ENCODE measurements around the gene DCST1.

Gene DCST1

DNA sequence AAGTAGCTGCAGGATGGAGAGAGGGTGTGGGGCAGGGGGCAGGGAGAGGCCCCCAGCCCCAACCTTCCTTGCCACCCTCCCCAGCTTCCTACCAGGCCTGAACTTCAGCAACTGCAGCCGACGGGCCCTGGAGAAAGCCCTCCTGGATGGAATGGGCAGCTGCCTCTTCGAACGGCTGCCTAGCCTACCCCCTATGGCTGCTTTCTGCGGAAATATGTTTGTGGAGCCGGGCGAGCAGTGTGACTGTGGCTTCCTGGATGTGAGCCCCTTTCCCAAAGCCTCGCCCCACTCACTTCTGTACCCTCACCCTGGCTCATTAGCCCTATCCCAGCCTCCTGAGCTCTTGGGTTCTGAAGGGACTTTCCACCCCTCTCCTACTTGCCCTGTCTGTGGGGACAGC, 23.5 kb downstream of the DCST1 start:
- no peak for DNase-seq

- peak; percentile 21 for DNase-seq
Measured at GRCh38 chr1:155057788-155058211, 24.2 kb downstream of the DCST1 start.

- no peak for DNase-seq
Measured at GRCh38 chr1:155060736-155061135, 27.1 kb downstream of the DCST1 start.

DNA sequence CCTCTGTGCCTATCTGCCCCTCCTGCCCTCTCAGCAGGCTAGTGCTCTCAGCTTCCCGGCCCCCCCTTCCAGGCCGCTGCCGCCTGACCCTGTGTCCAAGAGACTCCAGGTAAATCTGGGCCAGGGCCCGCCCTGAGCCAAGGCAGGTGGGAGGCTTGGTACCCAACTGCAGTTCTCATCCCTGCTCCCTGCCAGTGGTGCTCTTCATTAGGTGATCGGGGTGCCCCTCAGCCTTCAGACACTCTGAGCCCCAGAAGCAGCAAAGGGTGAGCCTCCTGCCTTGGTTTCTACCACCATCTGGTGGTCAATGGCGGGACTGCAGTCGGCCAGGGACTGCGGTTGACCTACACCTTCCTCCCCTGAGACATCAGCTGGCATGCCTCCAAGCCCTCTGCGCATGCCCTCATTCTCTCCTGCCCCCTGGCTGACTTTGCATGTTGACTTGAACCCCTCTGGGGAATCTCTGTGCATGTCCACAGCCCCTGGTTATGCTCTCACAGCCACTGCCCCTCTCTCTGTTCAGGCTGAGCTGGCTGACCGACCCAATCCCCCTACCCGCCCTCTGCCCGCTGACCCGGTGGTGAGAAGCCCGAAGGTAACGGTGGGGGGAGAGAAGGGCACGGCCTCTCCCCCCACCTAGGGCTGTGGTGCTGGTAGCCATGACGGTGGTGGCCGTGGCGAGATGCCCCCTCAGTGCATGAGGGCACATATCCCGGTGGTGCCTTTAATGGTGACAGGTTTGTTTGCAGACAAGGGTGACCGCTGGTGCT, 27.9 kb downstream of the DCST1 start:
- peak; percentile 96 for DNase-seq

DNA sequence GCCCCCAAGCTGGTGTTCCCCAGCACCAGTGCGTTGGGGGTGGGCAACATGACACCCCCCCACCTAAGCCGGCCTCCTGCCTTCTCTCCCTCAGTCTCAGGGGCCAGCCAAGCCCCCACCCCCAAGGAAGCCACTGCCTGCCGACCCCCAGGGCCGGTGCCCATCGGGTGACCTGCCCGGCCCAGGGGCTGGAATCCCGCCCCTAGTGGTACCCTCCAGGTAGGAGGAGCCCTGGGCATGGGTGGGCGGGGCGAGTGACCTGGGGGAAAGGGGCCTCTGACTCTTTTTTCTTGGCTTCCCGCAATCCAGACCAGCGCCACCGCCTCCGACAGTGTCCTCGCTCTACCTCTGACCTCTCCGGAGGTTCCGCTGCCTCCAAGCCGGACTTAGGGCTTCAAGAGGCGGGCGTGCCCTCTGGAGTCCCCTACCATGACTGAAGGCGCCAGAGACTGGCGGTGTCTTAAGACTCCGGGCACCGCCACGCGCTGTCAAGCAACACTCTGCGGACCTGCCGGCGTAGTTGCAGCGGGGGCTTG, 28.6 kb downstream of the DCST1 start:
- peak; percentile 78 for DNase-seq

- DNase-seq: peak; percentile 90
Measured at GRCh38 chr1:155062702-155063411, 29.2 kb downstream of the DCST1 start.

- DNase-seq: peak; percentile 89
Measured at GRCh38 chr1:155063550-155064110, 30.0 kb downstream of the DCST1 start, which contains the start of gene EFNA4. EFNA4 (plus strand) TSS chr1:155063740; CDS start chr1:155063824, 84 bp downstream.

DNA sequence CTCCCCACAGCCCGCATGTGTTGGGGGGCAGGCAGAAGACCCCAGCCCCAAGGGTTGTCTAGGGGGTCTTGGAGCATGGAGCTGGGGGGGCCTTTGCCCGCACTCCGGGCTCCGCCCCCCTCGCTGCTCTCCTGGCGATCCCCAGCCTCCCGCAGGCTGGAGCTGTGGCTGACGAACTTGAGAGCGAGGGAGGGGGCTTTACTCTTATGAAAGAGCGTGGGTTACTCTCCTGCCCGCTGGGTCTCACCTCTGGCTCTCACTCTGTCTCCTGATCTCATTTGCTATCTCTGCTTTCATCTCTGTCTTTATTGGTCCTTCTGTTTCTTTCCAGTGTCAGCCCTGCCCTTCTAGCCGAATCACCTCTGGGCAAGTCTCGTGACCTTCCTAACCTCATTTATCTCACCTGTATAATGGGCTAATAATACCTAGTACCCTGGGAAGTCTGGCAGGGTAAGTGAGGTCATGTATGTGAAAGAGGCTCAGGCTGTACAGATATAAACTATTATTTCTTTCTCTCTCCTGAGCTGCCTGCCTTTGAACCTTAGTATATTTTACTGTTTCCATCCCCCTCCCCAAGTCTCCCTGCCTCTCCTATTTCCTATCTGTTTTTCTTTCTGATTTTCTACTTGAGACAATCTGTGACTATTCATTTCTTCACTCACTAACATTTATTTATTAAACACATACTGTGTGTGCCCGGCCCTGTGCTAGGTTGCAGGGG, 30.6 kb downstream of the DCST1 start:
- DNase-seq: peak; percentile 84

DNA sequence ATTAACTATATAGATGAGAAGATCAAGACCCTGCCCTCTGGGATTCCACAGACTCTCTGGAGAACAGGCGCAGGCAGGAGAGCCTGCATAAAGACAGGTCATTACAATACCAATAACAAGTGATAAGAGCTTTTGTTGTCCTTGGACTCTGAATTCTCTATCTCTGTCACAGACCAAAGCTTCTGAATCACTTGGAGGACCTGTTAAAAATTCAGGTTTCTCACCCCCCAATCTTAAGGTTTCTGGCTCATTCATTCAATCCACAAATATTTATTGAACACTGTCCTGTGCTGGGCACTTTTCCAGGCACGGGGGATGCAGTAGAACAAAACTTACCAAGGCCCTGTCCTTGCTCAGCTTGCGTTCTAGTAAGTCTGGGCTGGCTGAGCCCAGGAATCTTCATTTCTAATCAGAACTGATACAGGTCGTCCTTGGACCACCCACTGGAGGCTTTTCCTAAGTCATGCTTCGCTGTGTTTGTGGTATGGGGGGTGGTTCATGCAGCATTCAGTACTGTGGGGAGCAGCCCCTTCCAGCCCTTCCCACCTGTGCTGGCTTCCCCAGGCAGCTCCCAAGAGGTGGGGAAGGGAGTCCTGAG, 31.3 kb downstream of the DCST1 start:
- no peak for DNase-seq

DNA sequence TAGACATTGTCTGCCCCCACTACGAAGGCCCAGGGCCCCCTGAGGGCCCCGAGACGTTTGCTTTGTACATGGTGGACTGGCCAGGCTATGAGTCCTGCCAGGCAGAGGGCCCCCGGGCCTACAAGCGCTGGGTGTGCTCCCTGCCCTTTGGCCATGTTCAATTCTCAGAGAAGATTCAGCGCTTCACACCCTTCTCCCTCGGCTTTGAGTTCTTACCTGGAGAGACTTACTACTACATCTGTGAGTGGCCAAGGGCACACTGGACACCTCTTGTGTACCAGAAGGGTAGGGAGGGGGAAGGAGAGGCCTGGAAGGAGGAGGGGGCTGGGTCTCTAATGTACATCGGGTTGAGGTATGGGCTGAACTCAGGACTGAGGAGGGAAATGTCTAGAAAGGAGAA, 33.2 kb downstream of the DCST1 start:
- DNase-seq: no peak

DNA sequence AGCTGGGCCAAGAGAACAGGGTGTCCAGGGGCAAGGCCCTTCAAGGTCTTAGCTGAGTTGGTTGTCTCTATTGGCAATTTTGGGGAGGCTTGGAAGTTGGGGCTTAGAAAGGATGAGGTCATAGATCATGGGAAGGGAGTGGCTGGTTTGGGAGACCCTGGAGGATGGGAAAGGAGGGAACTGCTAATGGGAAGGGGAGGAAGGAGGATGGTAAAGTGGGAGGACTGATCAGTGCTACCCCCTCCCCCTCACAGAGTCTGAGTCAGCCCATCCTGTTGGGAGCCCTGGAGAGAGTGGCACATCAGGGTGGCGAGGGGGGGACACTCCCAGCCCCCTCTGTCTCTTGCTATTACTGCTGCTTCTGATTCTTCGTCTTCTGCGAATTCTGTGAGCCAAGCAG, 35.0 kb downstream of the DCST1 start:
- DNase-seq: no peak

- DNase-seq: no peak
Measured at GRCh38 chr1:155069551-155070157, 36.0 kb downstream of the DCST1 start.

GRCh38 chr1:155070158-155070621, 36.6 kb downstream of the DCST1 start:
- peak; percentile 53 for DNase-seq

GRCh38 chr1:155070721-155071569, 37.3 kb downstream of the DCST1 start:
- peak; percentile 95 for DNase-seq

- DNase-seq: no peak
Measured at GRCh38 chr1:155071701-155072100, 38.1 kb downstream of the DCST1 start.

- no peak for DNase-seq
Measured at GRCh38 chr1:155072531-155073289, 39.1 kb downstream of the DCST1 start.

- no peak for DNase-seq
Measured at GRCh38 chr1:155073377-155074242, 40.0 kb downstream of the DCST1 start.

GRCh38 chr1:155075535-155075934, 41.9 kb downstream of the DCST1 start:
- DNase-seq: peak; percentile 27

- no peak for DNase-seq
Measured at GRCh38 chr1:155076371-155076770, 42.7 kb downstream of the DCST1 start.

Data from DMS53 (cell line).